H54 (cell line): ENCODE measurements around the gene IRGQ.

ENCODE experiments used
- DNase-seq: peaks from one replicate; pipeline ENCODE4 v3.0.0; 2011; ENCODE audit warnings: low spot score, mixed read lengths; ENCODE audit not compliant: insufficient read length
- FAIRE-seq: peaks from 3 replicates; lab custom pipeline; 2011; peaks lifted over from hg19 to GRCh38; lab: Jason Lieb, UNC
- POLR2A ChIP-seq: IDR thresholded peaks from 2 replicates; pipeline ENCODE4 v1.6.1; 2011; ENCODE audit warnings: low read depth, mild to moderate bottlenecking, low read length

The IRGQ gene

DNA sequence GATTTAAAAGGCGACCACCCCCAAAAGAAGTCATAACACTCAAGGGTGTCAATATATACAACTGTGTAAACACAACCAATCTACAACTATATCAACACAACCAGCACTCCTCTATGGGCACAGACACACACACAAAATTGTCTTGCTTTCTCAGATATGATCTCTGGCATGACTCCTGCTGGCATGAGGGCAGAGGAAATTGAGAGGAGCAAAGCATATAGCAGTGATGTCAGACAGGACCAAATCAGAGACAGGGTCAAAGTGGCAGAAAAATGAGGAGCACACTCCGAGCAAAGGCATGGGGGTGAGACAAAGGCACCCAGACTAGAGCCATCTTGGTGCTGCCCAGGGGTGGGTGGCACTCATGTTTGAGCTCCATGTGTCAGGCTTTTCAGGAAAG, 9.6 kb downstream of the IRGQ start:
- FAIRE-seq (no peak), DNase-seq (no peak)
- TF ChIP-seq POLR2A, result no peak

DNA sequence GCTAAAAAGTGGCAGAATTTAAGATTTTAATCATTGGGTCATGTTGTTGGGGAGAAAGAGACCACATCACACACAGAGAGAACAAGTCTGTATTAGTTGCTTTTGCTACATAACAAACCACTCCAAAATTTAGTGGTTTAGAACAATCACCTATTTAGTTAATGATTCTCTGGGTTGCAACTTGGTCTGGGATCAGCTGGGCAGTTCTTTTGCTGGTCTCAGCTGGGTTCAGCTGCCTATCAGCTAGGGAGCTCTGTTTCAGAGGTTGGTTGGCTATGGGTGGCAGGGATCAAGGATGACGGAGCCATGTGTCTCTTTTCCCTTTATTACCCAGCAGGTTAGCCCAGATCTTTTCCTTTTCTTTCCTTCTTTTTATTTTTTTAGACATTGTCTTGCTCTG, 11.4 kb downstream of the IRGQ start:
- FAIRE-seq (no peak), DNase-seq (no peak)
- TF ChIP-seq POLR2A, result no peak

DNA sequence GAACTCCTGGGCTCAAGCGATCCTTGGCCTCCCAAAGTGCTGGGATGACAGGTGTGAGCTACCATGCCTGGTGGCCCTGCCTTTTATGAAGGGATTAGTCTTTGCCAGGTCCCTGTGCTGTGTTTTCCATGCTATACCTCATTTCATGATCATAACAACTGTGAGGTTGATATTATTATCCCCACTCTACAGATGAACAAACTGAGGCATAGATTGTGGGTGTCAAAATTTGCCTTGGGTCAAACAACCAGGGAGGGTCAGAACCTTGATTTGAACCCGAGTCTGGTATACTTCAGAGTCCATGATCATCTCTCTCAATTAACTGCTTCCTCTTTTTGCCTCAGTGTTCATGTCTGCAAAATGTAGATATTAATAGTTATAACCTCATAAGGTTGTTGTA, 13.4 kb downstream of the IRGQ start:
- TF ChIP-seq POLR2A, result no peak
- DNase-seq (no peak), FAIRE-seq (no peak)

DNA sequence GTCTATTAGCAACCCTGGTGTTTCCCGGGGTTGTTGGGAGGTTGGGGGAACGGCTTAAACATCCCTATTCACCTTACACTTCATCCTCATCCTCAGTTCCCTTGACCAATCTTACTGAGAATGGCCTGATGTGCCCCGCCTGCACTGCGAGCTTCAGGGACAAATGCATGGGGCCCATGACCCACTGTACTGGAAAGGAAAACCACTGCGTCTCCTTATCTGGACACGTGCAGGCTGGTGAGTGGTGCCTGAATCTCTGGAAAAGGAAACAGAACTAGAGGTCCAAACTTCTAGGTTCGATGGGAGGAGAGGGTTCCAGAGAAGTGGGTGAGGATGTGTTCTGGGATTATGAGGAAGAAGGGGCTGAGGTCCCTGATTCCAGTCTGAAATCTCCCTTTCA, 14.5 kb downstream of the IRGQ start:
- FAIRE-seq, result no peak
- TF ChIP-seq POLR2A, result no peak
- no peak for DNase-seq

DNA sequence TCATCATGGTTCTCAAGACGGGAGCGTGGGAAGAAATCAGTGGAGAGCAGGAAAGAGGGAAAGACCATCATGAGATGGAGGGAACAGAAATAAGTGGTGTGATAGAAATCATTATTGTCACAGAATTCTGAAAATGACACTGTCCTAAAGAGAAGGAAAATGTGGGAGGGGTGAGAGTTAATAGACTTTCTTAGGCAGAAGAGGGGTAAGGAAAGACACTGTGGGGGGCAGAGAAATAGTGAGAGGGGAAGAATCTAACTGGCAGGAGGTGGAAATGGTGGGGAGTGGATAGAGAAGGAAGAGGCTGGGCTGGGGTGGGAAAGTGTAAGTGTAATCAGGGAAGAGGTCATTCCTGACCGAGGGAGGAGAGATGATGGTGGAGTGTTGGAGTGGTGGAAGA, 17.1 kb downstream of the IRGQ start:
- no peak for FAIRE-seq
- no peak for DNase-seq
- TF ChIP-seq POLR2A, result no peak

DNA sequence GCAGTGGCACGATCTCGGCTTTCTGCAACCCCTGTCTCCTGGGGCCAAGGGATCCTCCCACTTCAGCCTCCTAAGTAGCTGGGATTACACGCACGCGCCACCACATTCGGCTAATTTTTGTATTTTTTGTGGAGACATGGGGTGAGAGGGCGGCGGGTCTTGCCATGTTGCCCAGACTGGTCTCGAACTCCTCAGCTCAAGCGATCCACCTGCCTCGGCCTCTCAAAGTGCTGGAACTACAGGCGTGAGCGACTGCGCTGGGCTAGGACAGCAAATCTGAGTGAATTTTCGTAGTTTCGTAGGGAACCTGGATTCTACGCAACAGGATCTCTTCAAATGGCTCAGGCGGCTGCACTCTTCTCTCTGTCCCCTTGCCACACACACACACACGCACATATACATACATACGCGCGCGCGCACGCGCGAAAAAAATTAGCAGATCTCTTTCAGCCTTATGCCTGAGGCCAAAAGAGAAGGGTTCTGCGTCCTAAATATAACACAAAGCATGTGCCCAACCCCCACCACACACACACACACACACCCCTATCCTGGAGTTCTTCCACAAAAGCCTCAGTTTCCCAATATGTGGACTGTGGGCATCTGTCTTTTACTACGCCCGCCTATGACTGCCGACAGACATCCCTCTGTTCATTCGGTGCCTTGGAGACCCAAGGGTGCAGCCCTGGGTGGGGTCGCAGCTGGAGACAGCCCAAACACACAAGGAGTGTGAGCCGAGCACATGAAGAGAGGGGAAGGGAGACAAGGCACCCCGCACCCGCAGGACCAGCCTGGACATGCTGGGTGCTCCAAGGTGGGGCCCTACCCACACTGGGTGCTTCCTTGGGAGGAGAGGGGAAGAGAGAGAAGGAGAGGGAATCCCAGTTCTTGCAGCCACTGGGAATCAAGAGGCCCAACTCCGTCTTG, 19.7 kb downstream of the IRGQ start:
- DNase-seq (no peak), FAIRE-seq (no peak)
- TF ChIP-seq POLR2A, result no peak

DNA sequence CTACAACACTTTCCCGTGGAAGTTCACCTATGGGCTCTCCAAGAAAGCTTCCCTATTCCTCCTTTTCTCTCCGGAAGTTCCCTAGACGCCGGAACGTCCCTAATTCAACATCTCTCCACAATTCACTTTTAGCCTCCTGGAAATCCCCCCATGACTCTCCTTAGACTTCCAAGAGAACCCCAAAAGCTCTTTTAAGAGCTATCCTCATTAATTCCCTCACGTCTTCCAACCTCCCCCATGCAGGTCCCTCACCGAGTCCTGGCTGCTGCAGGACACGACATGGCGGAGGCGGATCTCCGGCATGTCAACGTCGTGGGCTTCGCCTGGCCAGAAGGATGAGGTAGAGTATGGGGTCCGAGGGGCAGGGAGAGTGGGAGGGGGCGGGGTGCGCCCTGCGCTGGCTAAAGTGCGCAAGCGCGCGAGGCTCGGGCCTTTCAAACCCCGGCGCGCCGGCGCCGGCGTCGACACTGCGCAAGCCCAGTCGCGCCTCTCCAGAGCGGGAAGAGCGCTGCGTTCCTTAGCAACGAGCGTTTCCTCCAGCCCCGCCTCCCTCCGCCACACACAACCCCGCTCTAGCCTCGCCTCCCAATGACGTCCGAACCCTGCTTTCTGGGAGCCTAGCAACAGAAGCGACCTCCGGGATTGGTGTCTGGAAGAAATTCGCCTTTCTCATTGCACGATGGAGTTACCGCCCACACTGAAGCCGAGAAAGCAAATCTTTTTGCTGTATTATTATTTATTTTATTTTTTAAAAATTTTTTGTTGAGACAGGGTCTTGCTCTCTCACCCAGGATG, 20.6 kb downstream of the IRGQ start, which contains the start of the genes PINLYP and XRCC1:
PINLYP (plus strand) TSS at position 646 of the 795 bp plus-strand sequence. CDS start 1,391 bp downstream, outside the sequence.
XRCC1 (minus strand) TSS at position 372 of the 795 bp plus-strand sequence; CDS start at position 303, 69 bp downstream.
- DNase-seq (peak; percentile 99), FAIRE-seq (peak; percentile 90)
- peak; percentile 60 for TF ChIP-seq POLR2A

DNA sequence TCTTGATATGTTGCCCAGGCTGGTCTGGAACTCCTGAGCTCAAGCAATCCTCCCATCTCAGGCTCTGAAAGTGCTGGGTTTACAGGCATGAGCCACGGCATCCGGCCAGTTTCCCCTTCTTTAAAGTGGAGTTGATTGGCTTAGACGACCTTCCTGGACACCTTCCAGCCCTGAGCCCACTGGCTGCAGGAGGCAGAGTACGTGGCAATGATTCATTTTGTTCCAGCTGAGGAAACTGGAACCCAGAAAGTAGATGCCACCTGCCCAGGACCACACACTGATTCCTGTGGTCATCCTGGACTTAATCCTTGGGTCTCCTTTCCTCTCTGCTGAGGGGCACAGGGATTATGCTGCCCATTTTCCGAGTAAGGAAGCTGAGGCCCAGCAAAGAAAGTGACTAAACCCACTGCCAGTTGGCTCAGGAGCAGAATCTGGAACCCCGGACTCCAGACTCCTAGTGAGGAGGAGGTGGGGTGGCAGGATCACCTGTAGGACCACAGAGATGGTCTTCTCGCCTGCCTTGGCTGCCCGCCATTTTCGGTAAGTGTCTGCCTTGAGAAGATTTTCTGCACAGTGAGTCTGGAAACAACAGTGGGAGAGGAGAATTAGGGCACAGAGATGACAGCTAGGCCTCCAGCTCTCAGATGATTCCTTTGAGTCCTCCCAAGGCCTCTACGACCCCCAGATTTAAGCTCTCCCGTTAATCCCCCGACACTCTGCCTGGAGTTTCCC, 21.3 kb downstream of the IRGQ start:
- no peak for FAIRE-seq
- DNase-seq, result peak; percentile 62
- TF ChIP-seq POLR2A, result 0 out of 2 replicates have a peak, but pooled peaks have one; percentile 32

DNA sequence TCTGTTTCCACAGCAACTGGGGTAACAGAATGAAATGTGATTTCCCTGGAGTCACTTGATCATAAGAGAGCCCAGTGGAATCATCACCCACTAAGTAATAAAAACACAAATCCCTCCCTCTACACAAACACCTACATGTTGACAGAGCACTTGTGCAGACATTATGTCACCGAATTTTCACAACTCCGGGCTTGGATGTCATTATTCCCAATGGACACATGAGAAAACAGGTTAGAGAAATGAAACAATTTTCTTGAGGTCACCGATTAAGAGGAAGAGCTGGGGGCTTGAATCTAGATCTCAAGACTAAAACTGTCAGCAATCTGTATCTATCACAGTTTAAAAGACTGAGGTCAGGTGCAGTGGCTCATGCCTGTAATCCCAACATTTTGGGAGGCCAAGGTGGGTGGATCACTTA, 23.8 kb downstream of the IRGQ start:
- DNase-seq (no peak), FAIRE-seq (no peak)
- no peak for TF ChIP-seq POLR2A

DNA sequence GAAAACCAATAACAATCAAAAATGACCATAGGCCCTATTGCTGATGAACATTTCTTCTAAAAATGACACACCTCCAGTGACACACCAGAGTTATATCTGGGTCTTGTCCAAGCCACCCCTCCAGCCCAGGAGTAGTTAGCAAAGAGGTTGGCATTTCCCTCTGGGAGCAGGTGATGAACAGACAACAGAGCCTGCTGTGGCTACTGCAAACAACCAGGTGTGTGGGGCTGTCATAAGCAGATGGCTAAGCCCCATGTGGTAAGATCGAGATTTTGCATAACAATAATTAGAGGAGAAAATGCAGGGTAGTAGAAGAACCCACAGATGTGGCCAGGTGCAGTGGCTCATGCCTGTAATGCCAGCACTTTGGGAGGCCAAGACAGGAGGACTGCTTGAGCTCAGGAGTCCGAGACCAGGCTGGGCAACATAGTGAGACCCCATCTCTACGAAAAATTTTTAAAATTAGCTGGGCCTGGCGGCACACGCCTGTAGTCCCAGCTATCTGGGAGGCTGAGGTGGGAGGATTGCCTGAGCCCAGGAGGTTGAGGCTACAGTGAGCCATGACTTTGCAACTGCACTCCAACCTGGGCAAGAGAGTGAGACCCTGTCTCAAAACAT, 25.7 kb downstream of the IRGQ start:
- DNase-seq, result no peak
- no peak for TF ChIP-seq POLR2A
- no peak for FAIRE-seq

DNA sequence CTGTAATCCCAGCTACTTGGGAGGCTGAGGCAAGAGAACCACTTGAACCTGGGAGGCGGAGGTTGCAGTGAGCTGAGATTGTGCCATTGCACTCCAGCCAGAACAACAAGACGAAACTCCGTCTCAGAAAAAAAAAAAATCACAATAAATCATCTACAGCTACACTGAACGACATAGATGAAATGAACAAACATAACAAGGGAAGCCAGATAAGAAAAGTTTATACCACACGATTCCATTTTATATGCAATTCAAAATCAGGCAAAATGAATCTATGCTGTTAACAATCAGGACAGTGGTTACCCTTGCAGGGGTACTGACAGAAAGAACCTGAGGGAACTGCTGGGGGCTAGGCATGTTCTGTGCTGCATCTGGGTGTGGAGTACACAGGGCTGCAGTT, 26.3 kb downstream of the IRGQ start:
- no peak for FAIRE-seq
- no peak for TF ChIP-seq POLR2A
- no peak for DNase-seq

DNA sequence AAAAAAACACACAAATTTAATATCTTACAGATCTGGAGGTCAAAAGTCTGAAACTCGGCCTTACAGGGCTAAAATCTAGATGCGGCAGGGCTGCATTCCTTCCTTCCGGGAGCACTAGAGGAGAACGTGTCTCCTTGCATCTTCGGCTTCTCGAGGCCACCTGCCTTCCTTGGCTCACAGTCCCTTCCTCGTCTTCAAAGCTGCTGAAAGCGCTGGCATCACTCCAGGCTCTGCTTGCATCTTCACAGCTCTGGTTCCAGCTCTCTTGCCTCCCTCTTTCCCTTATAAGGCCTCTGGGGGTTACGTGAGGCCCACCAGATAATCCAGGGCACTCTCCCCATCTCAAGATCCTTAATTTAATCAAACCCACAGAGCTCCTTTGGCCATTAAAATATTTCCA, 31.1 kb downstream of the IRGQ start:
- no peak for FAIRE-seq
- no peak for TF ChIP-seq POLR2A
- DNase-seq, result no peak
